Measurements from ENCODE around the gene TPM2.

Gene TPM2

DNA sequence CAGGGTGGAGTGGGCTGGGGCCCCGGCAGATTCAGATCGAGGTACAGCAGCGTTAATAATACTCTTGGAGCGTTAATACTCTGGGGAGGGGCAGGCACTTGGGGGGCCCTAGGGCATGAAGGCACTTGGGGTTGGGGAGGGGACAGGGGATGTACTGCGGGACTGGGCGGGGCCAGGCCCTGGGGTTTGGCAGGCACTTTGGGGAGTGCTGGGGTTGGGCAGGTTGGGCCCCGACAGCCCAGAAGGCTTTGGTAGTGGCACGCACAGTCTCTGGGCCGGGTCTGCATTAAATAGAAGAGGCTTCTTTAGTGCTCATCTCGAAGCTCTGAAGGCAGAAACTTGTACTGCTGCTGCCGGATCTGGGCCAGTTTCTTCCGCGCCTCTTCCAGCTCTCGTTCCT lies 7.8 kb upstream of the TPM2 start:
- no peak for DNase-seq

DNA sequence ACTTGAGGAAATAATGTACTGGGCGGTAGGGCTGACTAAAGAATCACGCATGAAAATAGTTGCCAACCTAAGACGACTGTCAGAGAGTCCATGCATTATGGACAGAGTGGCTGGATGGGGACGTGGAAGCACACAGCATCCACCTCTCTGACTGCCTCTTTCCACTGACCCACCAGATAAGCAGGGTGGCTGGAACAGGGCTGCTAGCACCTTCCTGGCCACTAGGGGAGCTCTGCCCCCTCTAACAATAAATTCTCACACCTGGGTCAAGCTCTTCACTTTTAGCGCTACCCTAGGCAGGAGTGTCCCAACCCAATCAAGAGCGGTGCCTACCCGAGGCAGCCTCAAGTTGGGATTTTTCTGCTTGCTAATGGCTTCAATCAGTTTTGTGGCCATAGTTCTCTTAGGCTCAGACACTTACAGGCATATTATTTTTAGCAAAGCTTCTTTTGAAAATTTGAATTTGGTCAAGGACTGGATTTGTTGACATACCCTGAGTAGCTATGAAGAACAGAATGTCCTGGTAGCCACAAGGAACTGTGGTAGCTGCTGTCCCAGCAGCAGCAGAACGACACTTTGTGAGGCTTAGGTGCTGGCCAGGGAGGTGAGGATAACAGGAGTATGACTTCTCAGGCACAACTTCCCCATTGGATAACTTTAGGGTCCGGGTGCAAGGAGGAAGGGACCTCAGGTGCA lies 6.9 kb upstream of the TPM2 start:
- peak; percentile 25 for DNase-seq

DNA sequence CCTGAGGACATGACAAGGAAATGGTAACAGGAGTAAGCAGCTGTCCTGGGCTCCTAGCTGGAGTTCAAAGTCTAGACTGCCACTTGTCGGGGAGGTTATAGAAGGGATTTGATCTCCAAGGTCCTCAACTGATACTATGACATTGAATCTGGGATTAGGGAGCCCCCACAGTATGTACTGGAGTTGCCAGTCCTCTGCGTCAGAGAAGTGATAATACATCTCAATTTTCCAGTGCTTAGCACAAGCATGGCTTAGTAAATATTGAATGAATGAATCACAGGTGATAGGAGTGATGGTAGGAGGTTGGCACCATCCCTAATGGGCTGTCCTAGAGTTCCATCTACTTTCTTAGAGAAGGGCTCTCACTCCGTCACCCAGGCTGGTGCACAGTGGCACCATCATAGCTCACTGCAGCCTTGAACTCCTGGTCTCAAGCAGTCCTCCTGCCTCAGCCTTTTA lies 6.2 kb upstream of the TPM2 start:
- DNase-seq = no peak

GRCh38 chr9:35691757-35692301 lies 2.1 kb upstream of the TPM2 start:
- DNase-seq = no peak

GRCh38 chr9:35691334-35691650 lies 1.6 kb upstream of the TPM2 start:
- no peak for DNase-seq

DNA sequence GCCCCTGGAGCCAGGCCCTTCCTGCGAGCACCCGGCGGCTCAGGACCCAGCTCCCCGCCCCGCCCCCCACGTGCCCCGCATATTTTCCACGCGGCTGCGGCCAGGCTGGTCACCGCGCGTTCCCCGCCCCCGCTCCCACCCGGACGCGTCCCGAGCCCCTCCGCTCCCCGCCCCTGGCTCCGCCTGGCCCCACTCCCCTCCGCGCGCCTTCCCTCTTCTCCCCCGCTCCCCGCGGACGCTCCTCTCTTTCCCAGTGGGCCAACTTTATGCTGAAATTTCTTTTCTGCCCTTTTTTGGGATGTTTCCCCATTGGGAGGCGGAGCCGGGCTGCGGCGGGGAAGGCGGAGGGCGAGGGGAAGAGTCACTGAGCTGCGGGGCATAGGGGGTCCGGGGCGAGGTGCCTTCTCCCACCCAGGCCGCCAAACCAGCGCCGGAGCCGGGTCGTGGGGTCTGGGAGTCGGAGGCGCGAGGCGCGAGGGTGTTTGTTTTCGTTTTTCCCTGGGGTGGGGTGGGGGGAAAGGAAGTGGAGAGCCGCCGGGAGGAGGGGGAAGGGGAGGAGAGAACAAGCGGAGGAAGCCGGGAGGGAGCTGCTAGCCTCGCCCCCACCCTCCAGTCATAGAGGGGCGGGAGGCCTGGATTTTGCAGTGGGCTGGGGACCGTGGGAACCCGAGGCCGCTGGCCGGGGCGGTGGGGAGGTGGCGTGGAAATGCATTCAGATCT lies 1.0 kb upstream of the TPM2 start:
- DNase-seq = peak; percentile 71

DNA sequence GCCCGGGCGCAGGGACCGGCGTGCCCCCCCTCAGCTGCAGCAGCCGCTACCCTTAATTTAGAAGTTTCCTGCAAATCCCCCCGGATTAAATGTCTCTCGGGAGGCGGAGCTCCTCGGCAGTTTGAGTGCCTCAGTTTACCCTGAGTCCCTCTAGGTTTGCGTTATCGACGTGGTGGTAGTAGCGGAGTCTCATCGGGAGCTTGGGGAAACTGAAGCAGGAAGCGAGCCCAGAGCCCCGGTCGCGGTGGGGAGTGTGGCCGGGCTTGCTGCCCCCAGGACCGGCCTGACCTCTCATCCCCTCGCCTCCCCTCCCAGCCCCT lies 529 bp upstream of the TPM2 start:
- DNase-seq = peak; percentile 72

GRCh38 chr9:35688558-35689541 lies 875 bp downstream of the TPM2 start:
- DNase-seq = no peak

DNA sequence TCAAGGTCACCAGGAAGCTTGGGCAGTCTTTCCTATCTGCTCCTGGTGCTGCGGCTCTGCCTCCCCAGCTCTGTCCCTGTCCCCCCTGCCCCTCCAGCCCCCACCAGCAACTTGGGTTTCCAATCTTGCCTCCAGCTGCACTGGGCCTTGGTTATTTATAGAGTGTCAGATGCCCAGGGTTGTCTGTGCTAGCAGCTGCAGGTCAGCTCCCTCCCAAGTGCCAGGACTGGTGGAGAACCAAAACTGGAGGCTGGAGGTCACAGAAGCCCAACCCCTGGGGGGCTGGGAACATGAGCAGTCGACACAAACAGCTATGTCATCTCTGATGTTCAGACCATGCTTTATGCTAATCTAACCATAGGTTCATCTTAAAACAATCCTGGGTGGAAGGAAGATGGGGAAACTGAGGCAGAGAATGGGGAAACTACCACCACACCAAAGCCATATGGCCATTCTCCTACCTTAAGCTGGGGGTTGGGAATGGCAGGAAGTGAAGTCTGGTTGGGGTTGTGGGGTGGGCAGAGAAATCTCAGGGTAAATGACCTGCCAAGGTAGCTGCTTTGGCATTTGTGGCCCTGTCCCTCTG lies 1.7 kb downstream of the TPM2 start:
- DNase-seq = no peak

DNA sequence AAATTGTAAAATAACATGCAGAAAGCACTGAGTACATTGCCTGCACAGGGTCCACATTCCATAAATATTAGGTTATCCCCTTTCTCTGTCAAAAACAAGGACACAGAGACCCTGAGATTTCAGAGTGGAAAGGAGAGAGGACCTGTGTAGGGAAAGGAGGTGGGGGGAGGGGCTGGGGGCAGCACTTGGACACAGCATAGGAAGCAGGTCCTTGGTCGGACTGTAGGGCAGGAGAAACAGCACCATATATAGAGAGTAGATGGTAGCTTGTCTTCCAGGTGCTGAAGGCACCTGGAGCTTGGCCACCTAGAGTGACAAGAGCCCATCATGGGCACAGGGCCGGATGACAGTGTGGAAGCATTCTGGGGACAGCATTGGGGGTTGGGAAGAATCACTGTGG lies 2.4 kb downstream of the TPM2 start:
- no peak for DNase-seq

DNA sequence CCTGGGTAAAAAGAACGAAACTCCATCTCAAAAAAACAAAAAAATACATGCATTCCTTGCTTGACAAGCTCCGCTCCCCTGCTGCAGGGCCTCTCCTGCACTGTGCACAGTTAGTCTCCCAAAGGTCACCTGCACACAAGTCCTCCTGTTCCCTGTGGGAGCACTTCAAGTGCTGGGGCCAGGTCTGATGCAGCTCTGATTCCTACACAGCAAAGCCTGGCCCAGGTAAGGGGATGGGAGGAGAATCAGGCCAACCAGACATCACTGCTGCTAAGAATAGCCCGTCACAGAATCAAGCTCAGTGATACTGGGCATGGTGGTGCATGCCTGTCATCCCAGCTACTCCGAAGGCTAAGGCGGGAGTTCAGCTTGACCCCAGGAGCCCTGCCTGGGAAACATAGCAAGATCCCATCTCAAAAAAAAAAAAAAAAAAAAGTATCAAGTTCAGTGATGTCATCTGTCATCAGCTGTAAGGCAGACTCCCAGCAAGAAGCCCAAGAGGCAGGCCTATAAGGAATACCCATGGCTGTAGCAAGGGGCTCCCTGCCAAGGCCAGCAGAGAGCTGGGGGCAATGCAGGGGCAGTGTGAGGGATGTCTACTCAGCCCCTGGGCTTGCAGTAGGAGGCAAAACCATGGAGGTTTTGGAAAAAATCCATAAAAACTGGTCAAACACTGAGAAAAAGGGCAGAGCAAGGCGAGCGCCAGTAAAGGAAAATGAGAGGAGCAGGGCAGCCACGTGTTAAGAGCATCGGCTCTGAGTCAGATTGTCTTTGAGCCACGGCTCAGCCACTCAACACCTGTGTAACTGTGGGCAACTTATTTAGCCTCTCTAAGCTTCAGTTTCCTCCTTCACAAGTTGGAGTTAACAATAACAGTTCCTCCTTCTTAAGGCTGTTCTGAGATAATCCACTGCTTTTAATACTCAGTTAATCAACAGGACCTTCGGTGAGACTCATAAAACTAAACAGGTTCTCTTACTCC lies 3.2 kb downstream of the TPM2 start:
- DNase-seq = no peak

DNA sequence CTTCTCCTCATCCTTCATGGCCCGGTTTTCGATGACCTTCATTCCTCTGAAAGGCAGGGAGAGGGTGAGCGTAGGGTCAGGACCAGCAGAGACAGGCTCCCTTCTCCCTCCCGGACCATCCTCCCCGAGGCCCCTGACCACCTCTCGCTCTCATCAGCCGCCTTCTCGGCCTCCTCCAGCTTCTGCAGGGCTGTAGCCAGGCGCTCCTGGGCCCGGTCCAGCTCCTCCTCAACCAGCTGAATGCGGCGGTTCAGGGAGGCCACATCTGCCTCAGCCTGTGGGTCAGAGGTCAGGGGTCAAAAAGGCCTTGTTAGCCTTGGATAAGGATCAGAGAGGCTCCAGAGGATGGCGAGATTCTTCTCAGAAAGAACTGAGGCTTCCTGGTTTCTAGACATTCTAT lies 4.2 kb downstream of the TPM2 start:
- DNase-seq = no peak

- DNase-seq = no peak
Measured at GRCh38 chr9:35684921-35685320, 4.8 kb downstream of the TPM2 start.

- DNase-seq = no peak
Measured at GRCh38 chr9:35683323-35683722, 6.4 kb downstream of the TPM2 start.

- no peak for DNase-seq
Measured at GRCh38 chr9:35682520-35683315, 7.0 kb downstream of the TPM2 start.

DNA sequence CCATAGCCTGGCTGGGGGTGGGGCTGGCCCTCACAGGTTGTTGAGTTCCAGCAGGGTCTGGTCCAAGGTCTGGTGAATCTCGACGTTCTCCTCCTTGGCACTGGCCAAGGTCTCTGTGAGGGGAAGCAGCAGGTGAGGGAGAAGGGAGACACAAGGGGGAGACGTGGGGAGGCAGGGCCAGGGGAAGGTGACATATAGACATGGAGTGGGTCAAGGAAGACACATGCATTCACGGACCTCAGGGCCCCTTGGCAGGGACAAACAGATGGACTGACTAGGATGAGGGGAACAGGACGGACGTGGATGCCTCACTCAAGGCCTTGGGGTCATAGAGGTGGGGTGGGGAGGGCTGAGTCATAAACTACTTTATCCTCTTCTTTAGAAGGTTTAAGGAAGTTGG lies 7.7 kb downstream of the TPM2 start:
- DNase-seq = no peak

DNA sequence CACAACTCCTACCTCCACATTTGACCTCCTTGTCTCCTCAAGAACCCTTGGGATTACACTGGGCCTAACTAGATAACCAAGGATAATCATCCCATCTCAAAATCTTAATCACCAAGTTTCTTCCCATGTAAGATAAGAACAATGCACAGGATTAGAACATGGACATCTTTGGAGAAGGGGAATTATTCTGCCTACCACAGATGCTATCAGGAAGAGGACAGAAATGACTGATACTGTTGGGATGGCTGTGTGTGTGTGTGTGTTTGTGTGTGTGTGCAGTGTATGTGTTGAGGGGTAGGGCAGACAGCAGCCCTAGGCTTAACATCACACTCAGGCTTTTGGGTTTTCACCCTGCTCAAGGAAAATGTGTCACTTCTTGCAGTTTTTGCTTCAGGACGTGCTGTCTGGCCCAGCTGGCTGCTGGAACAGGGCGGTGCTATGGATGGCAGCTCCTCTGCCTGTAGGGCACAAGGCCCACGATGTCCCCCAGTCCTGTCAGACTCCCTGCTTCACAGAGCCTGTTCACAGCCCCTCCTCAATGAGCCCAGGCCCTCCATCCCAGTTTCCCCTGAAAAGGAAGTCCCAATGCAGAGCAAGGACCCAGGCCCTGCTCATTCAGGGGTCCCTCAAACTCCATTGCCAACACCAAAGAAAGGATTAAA lies 8.3 kb downstream of the TPM2 start:
- no peak for DNase-seq

DNA sequence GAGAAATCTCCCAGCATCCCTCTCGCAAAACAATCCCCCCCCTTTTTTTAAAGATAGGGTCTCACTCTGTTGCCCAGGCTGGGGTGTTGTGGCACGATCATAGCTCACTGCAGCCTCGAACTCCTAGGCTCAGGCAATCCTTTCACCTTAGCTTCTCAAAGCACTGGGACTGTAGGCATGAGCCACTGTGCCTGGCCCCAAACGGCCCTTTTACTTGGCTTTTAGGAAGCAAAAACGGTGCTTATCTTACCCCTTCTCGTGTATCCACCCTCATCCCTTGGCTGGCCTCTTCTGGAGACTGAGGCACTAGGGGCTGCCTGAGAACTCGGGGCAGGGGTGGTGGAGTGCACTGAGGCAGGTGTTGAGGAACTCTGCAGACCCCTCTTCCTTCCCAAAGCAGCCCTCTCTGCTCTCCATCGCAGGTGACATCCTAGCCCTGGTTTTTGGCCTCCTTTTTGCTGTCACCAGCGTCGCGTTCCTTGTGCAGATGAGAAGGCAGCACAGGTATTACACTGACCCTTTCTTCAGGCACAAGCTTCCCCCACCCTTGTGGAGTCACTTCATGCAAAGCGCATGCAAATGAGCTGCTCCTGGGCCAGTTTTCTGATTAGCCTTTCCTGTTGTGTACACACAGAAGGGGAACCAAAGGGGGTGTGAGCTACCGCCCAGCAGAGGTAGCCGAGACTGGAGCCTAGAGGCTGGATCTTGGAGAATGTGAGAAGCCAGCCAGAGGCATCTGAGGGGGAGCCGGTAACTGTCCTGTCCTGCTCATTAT lies 9.2 kb downstream of the TPM2 start:
- no peak for DNase-seq

DNA sequence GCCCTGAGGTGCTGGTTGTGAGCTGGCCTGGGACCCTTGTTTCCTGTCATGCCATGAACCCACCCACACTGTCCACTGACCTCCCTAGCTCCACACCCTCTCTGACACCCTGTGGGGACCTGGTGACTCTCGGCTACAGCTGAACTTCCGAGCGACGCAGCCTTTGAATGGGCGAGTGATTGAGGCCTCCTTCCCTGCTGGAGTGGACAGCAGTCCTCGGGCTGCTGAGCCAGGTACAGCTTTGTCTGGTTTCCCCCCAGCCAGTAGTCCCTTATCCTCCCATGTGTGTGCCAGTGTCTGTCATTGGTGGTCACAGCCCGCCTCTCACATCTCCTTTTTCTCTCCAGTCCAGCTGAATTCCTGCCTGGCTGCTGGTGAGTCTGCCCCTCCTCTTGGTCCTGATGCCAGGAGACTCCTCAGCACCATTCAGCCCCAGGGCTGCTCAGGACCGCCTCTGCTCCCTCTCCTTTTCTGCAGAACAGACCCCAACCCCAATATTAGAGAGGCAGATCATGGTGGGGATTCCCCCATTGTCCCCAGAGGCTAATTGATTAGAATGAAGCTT lies 9.9 kb downstream of the TPM2 start:
- no peak for DNase-seq

Data from right kidney (tissue), 1 donor.